Ectodermal cell (in vitro differentiated cells): ENCODE results near the gene CAMK2N2.

ENCODE experiments used
- H3K27ac ChIP-seq: 2 replicates; pipeline ENCODE4 v1.7.0; 2013; ENCODE audit warnings: mild to moderate bottlenecking, low read depth, low read length; ENCODE audit not compliant: insufficient read depth, poor library complexity, severe bottlenecking
- H3K27me3 ChIP-seq: 2 replicates; pipeline ENCODE4 v1.7.0; 2013; ENCODE audit warnings: mild to moderate bottlenecking, low read length; ENCODE audit not compliant: insufficient read depth, control insufficient read depth, poor library complexity, severe bottlenecking
- H3K36me3 ChIP-seq: one replicate; pipeline ENCODE4 v1.7.0; 2013; ENCODE audit warnings: low read length; ENCODE audit not compliant: control insufficient read depth, insufficient read depth
- H3K4me1 ChIP-seq: one replicate; pipeline ENCODE4 v1.7.0; 2013; ENCODE audit warnings: low read length; ENCODE audit not compliant: control insufficient read depth, insufficient read depth
- H3K4me3 ChIP-seq: 2 replicates; pipeline ENCODE4 v1.7.0; 2013; ENCODE audit warnings: low read depth, low read length, control low read depth; ENCODE audit not compliant: insufficient read depth
- H3K9me3 ChIP-seq: 2 replicates; pipeline ENCODE4 v1.7.0; 2013; ENCODE audit warnings: mild to moderate bottlenecking, low read length, moderate library complexity; ENCODE audit not compliant: control insufficient read depth
- WGBS, 2 experiments: methylation state at CpG; one replicate each; pipeline ENCODE4 v1.1.7; 2013; ENCODE audit warnings: missing lambda C conversion rate in 2 of 2; 5-methylcytosine and 5-hydroxymethylcytosine counted together

Gene CAMK2N2

DNA sequence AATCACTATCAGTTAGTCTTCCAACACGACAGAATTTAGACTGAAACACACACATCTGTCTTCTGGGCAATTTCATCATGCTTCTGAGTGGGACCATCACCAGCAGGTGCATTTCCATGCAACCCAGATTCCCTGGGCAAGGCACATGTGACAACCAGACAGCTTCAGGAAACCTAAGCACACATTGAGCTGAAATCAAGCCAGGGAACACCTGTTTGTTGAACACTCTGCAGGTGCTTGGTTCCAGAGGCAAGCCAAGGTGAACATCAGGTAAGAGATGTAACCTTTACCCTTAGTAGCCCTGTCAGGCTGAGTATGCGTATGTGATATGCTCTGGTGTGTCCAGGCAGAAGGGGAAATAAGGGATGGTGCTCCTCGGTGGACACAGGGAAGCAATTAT is 34.4 kb upstream of the CAMK2N2 start:
- Histone ChIP-seq H3K4me1 (peaks cover 5% of the 10 kb centered on the region), H3K36me3 (peaks cover 6% of the 10 kb centered on the region), H3K27ac (no peak overlapping the region), H3K27me3 (peaks cover 3% of the 10 kb centered on the region), H3K4me3 (no peak overlapping the region), H3K9me3 (no peaks in the 10 kb centered on the region)
- 83 to 84% methylated on average over 3 of the region's 3 CpGs for WGBS, 2 experiments

- Histone ChIP-seq H3K9me3 (no peaks in the 10 kb centered on the region), H3K36me3 (no peaks in the 10 kb centered on the region), H3K27me3 (peaks cover 3% of the 10 kb centered on the region), H3K4me1 (no peaks in the 10 kb centered on the region), H3K4me3 (no peak overlapping the region), H3K27ac (no peak overlapping the region)
- WGBS, 2 experiments = 93 to 94% methylated on average over 21 of the region's 21 CpGs
Measured at GRCh38 chr3:184291738-184292445, 30.5 kb upstream of the CAMK2N2 start.

DNA sequence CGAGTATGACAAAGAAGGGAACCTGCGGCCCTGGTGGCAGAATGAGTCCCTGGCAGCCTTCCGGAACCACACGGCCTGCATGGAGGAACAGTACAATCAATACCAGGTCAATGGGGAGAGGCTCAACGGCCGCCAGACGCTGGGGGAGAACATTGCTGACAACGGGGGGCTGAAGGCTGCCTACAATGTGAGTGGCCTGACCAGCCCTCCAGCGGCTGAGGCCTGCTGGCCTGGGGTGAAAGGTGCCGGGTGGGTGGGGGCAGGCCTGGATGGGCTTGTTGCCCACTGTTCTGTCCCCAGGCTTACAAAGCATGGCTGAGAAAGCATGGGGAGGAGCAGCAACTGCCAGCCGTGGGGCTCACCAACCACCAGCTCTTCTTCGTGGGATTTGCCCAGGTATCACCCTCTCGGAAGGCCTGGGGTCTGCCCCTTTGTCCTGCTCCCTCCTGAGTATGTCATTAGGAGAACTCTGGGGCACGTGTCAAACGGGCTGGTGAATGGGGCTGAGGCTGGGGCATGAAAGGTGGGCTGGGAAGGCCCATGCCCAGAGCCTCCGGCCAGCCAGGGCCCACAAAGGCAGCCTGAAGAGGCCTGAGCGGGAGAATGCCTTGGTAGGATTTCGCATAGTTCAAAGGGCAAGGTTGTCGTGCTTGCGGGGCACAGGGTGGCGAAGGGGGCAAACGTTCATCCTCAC is 29.8 kb upstream of the CAMK2N2 start:
- Histone ChIP-seq H3K27me3 (peaks cover 3% of the 10 kb centered on the region), H3K9me3 (no peaks in the 10 kb centered on the region), H3K27ac (no peak overlapping the region), H3K4me1 (no peaks in the 10 kb centered on the region), H3K4me3 (no peak overlapping the region), H3K36me3 (no peaks in the 10 kb centered on the region)
- 92 to 93% methylated on average over 22 of the region's 22 CpGs for WGBS, 2 experiments

GRCh38 chr3:184290331-184290730 is 29.0 kb upstream of the CAMK2N2 start:
- Histone ChIP-seq H3K36me3 (no peaks in the 10 kb centered on the region), H3K4me3 (no peak overlapping the region), H3K4me1 (no peaks in the 10 kb centered on the region), H3K27me3 (peaks cover 3% of the 10 kb centered on the region), H3K27ac (no peak overlapping the region), H3K9me3 (no peaks in the 10 kb centered on the region)
- WGBS, 2 experiments = 84 to 87% methylated on average over 10 of the region's 10 CpGs

- Histone ChIP-seq H3K36me3 (no peaks in the 10 kb centered on the region), H3K27ac (no peak overlapping the region), H3K4me3 (no peak overlapping the region), H3K9me3 (no peaks in the 10 kb centered on the region), H3K27me3 (no peaks in the 10 kb centered on the region), H3K4me1 (no peaks in the 10 kb centered on the region)
- 23 to 24% methylated on average over 10 of the region's 10 CpGs for WGBS, 2 experiments
Measured at GRCh38 chr3:184289426-184289938, 28.1 kb upstream of the CAMK2N2 start.

- H3K4me1 ChIP-seq = no peaks in the 10 kb centered on the region
- no peaks in the 10 kb centered on the region for H3K36me3 ChIP-seq
- H3K9me3 ChIP-seq = no peaks in the 10 kb centered on the region
- H3K4me3 ChIP-seq = no peak overlapping the region
- H3K27me3 ChIP-seq = no peaks in the 10 kb centered on the region
- H3K27ac ChIP-seq = no peak overlapping the region
- WGBS, 2 experiments = 7% methylated on average over 4 of the region's 4 CpGs
Measured at GRCh38 chr3:184284696-184285095, 23.3 kb upstream of the CAMK2N2 start.

DNA sequence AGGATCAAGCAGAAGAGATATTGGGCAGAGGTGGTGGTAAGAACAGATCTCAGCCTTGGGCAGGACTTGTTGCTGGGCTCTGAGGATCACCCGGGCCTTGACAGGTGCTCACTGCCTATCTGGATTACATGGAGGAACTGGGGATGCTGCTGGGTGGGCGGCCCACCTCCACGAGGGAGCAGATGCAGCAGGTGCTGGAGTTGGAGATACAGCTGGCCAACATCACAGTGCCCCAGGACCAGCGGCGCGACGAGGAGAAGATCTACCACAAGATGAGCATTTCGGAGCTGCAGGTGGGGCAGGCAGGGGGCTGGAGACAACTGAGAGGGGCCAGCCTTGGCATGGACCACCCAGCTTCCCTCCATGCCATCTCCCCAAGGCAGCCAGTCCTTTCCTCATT is 22.3 kb upstream of the CAMK2N2 start:
- 93 to 96% methylated on average over 8 of the region's 8 CpGs for WGBS, 2 experiments
- Histone ChIP-seq H3K9me3 (no peaks in the 10 kb centered on the region), H3K27ac (no peak overlapping the region), H3K27me3 (peaks cover 3% of the 10 kb centered on the region), H3K4me1 (no peaks in the 10 kb centered on the region), H3K4me3 (no peak overlapping the region), H3K36me3 (no peaks in the 10 kb centered on the region)

- Histone ChIP-seq H3K9me3 (no peaks in the 10 kb centered on the region), H3K27ac (no peak overlapping the region), H3K4me3 (no peak overlapping the region), H3K27me3 (peaks cover 10% of the 10 kb centered on the region), H3K4me1 (no peaks in the 10 kb centered on the region), H3K36me3 (no peaks in the 10 kb centered on the region)
- 90 to 91% methylated on average over 4 of the region's 4 CpGs for WGBS, 2 experiments
Measured at GRCh38 chr3:184282941-184283340, 21.6 kb upstream of the CAMK2N2 start.

DNA sequence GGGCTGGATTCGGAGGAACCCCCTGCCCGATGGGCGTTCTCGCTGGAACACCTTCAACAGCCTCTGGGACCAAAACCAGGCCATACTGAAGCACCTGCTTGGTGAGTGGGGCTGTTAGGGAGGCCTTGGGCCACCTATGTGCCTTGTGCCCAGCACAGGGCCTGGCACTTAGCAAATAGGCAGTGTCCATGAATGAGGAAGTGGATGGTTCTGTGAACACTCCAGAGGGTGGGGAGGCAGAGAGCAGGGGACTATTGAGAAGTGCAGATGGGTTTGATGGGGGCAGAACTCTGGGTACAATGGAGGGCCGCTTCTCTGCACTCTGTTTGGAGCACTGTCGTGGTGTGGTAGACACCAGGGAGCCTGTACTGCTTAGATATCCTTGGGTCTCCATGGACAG is 16.0 kb upstream of the CAMK2N2 start:
- WGBS, 2 experiments = 93% methylated on average over 6 of the region's 6 CpGs
- H3K9me3 ChIP-seq = no peaks in the 10 kb centered on the region
- no peaks in the 10 kb centered on the region for H3K4me1 ChIP-seq
- H3K4me3 ChIP-seq = no peak overlapping the region
- H3K27ac ChIP-seq = no peak overlapping the region
- H3K27me3 ChIP-seq = peaks cover 45% of the 10 kb centered on the region
- H3K36me3 ChIP-seq = no peaks in the 10 kb centered on the region

DNA sequence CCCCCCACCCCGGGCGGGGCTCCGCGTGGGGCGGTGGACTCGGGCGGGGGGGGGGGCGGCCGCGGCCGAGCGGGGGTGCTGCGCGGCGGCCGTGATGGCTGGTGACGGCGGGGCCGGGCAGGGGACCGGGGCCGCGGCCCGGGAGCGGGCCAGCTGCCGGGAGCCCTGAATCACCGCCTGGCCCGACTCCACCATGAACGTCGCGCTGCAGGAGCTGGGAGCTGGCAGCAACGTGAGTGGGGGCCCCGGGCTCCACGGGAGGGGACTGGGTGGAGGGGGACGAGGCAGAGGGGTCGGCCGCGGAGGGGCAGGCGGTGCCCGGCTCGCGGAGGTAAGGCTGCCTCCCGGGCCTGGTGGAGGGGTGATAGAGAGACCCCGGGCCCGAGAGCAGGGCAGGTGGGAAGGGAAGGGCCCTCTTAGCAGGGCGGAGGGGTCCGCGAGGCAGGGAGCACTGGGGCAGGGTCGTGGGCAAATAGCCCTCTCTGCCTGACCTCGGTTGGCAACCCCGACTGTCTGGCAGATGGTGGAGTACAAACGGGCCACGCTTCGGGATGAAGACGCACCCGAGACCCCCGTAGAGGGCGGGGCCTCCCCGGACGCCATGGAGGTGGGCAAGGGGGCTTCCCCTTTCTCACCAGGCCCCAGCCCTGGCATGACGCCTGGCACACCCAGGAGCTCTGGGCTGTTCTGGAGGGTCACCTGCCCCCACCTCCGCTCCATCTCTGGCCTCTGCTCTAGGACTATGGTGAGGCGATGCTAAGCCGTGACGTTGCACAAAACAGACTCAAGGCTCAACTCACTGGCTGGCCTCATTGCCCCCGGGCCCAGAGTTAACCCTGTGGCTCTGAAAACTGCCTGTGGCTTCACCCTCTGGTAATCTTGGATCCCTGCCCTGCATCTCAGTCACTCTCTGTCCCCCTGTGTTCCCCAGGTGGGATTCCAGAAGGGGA is 14.9 kb upstream of the CAMK2N2 start, which contains the start of gene ECE2:
ECE2 (plus strand) TSS at position 62 of the 950 bp plus-strand sequence; CDS start at position 194, 132 bp downstream.
- Histone ChIP-seq H3K27me3 (peaks cover 45% of the 10 kb centered on the region), H3K4me1 (no peaks in the 10 kb centered on the region), H3K4me3 (peak within 1 kb of the TSS; percentile 1), H3K9me3 (no peaks in the 10 kb centered on the region), H3K36me3 (no peaks in the 10 kb centered on the region), H3K27ac (no peak within 1 kb of the TSS)
- 48 to 52% methylated on average over 63 to 65 of the region's 65 CpGs for WGBS, 2 experiments
